CD4-positive, alpha-beta T cell treated with Interleukin-15 for 4 hours (primary cell): Measurements from ENCODE around the gene NEDD4.
"Not testable (repeated sequence)": the region's sequence is repeated elsewhere in the genome, so short reads cannot be mapped to it uniquely, and the experiment has no call there.

ENCODE experiments used
- DNase-seq: peaks from one replicate; pipeline ENCODE4 v3.0.0-alpha.2; 2020; ENCODE audit warnings: low spot score

The NEDD4 gene

GRCh38 chr15:56004281-56004680 is 10.9 kb upstream of the NEDD4 start:
- DNase-seq, result not testable (repeated sequence)

- not testable (repeated sequence) for DNase-seq
Observed at GRCh38 chr15:56003777-56004176, 10.4 kb upstream of the NEDD4 start.

DNA sequence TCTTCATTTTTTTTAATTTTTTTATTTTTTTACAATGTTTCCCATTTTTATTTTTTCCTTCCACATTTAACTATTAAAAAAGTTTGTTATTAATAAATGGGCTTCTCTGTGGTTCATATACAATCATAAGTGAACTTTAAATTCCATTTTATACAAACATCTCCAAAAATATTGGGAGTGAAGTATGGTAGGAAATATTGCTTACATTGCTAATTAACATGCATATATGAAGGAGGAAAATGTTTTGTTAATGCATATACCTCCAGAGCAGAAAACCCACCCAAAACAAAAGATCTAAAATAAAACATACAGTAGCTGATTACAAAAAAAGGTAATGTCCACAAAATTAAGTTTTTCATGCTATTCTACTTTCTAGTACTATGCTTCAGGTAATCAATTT is 9.9 kb upstream of the NEDD4 start:
- not testable (repeated sequence) for DNase-seq

DNA sequence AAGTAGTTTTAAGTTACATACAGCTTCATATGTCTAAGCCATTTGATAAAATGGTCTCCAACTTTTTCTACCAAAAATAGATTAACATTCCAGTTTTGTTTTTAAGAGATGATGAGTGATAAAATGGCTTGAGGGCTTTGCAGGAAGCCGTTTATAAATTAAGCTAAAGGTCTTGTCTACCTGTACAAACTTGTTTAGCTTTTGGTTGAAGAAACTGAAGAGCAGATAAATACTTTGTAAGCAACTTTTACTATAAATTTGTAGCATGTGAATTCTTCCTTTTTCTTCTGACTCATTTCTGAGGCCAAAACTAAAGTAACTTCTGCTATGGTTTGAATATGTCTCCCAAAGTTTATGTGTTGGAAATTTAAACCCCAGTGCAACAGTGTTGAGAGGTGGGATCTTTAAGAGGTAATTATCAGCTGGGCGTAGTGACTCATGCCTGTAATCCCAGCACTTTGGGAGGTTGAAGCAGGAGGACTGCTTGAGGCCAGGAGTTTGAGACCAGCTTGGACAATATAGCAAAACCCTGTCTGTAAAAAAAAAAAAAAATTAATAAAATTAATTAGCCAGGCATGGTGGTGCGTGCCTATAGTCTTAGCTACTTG is 8.2 kb upstream of the NEDD4 start:
- no peak for DNase-seq

DNA sequence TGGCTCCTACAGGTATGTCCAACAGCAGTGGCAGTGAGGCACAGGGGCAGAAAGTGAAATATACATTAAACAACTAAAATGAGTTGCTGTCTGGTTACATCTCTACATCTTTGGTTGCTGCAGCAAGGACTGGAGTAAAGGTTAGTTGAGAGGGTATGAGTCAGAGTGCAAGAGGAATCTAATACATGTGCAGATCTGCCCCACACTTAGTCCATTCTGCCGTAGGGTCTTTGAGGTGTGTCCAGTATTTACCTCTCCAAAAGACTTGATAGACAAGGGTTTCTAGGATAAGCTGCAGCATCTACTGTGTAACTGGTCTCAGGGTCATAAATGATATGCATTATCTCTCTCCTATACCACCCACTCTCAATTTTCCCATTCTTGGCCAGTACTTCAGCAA is 6.2 kb upstream of the NEDD4 start:
- DNase-seq, result no peak

DNA sequence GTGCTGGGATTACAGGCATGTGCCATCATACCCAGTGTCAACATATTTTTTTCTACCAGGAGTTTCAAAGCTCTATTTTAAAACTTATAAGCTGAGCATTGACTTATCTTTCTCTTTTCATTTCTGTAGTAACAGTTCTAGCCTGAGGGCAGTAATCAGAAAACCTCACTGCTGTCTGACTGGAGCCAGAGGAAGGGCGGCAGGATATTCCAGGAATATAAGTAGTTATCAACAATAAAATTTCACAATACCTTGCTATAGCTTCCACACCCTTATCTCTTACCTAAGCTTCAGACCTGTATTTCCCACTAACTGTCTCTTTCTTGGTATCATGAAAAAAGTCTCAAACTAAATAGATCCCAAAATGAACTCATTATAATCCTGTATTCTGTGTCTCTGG is 5.1 kb upstream of the NEDD4 start:
- DNase-seq, result no peak

DNA sequence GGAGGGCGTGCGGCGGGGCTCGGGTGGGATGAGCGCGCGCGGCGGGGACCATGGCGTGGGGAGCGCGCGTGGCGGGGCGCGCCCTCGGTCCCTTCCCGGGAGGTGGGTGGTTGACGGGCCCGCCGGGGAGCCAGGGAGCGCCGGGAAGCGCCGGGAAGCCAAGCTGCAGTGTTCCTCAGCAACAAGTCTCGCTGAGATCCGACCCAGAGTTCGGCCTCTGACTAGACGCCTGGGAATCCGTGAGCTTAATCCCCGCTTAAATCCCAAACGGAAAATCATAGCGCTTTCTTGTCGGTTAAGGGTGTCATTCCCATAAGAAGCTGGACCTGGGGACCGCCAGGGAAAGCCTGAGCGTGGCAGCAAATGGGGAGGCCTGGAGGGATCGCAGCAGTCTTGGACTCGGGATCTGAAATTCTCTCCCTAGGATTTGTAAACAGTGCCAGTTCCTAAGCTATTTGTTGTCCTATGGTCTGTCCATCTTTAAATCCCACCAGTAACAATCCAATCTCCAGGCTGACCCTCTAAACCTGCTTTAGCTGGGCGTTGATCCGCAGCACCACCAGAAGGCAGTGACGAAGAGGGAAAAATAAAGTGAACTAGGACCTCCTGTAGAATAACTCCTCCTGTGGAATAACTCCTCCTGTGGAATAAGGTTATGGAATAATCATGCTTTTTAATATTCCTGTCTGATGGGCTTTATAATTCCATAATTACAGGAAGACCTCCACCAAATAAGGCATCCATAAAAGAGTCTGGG is 570 bp upstream of the NEDD4 start:
- no peak for DNase-seq

DNA sequence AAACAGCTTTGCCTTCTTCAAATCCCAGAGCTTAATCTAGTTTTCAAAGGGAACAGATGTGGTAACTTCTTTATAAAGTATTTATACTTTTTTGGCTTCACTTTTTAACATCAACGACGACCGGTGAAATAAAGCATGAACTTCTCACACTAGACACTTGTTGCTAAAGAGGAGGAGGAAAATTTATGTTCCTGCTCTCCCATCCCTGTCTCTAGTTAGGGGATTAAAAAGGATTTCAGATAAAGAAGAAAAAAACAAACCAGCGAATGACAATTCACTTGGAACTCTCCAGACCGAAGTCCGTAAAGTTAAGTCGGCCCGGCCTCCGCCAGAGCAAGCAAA is 672 bp downstream of the NEDD4 start:
- DNase-seq, result no peak

DNA sequence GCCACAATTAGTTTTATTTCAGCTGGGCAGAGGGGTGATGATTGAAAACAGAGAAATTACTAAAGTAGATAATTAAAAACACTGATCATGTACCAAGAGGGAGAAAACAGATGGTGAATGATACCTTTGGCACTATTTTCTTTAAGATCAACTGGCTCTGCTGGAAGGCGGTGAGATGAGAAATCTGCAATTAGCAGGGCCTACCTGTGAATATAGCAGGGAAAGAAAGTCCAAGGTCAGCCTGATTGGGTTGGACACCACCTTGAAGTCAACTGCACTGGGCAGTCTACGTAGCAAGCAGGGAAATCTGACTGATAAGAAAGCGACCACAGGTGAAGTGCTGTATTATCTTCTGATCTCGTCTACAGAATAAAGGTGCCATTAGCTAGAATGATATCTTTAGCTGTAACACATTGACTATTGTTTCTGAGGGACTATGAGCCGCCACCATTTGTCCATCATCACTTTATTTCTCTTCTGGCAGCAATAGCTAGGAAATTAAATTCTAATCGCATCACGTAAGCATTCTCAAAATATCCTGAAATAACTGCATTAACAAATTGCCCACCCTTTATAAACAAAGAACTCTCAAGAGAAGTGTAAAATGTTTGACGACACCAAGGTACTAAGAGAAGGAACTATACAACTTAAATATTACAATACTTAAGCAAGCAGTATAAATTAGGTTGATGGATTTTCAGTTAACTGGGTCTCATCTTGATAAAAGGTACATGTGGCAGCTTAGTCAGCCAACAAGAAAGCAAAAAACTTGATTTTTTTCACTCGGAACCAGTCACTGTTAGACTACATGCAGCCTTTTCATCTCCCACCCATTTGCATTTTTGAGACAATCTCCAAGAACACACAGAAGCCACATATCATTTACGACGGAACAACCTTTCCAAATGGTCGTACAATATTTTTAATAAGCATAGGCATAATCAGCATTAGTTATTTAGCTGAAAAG is 1.3 kb downstream of the NEDD4 start:
- no peak for DNase-seq

GRCh38 chr15:55990998-55991397 is 2.4 kb downstream of the NEDD4 start:
- no peak for DNase-seq

- DNase-seq, result no peak
Observed at GRCh38 chr15:55990516-55990915, 2.9 kb downstream of the NEDD4 start.

GRCh38 chr15:55989383-55989782 is 4.0 kb downstream of the NEDD4 start:
- no peak for DNase-seq

- DNase-seq, result no peak
Observed at GRCh38 chr15:55981582-55982249, 11.7 kb downstream of the NEDD4 start.

DNA sequence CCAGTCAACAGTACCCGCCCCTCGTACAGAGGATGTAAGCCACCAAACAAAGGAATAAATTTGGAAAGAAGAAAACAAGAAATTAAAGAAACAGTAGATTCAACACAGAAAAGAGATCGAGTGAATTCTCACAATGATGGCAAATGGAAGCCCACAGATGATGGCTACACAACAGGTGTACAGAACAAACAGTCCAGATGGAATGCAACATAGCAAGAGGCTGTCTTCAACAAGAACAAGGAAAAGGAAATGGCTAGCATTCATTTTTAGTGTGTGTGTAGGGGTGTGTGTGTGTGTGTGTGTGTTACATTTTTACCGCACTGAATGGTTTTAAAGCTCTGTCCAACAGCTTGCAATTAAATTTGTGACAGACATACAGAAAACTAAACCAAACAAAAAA is 12.9 kb downstream of the NEDD4 start:
- no peak for DNase-seq

GRCh38 chr15:55977231-55977630 is 16.2 kb downstream of the NEDD4 start:
- no peak for DNase-seq

DNA sequence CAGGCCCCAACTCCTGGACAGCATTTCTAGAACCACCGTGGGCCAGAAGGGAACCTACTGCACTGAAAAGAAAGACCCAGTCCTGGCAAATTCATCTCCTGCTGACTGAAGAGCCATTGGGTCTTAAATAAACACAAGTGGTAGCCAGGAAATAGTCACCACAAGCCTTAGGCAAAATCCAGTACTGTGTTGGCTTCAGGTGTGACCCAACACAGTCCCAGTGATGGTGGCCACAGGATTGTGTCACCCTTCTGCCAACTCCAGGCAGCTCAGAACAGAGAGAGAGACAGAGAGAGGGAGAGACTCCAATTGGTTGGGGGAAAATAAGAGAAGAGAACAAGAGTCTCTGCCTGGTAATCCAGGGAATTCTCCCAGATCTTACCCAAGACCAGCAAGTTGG is 23.1 kb downstream of the NEDD4 start:
- no peak for DNase-seq

DNA sequence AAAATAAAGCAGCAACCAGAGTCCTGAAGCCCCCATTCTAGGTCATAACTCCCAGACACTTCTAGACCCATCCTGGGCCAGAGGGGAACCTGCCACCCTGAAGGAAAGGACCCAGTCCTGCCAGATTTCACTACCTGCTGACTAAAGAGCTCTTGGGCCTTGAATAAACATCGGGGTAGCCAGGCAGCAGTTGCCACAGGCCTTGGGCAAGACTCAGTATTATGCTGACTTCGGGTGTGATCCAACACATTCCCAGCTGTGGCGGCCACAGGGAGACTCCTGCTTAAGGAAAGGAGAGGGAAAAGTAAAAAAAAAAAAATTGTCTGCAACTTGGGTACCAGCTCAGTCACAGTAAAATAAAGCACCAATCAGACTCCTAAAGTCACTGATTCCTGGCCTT is 23.8 kb downstream of the NEDD4 start:
- DNase-seq, result no peak

GRCh38 chr15:55968923-55969322 is 24.5 kb downstream of the NEDD4 start:
- DNase-seq, result no peak

DNA sequence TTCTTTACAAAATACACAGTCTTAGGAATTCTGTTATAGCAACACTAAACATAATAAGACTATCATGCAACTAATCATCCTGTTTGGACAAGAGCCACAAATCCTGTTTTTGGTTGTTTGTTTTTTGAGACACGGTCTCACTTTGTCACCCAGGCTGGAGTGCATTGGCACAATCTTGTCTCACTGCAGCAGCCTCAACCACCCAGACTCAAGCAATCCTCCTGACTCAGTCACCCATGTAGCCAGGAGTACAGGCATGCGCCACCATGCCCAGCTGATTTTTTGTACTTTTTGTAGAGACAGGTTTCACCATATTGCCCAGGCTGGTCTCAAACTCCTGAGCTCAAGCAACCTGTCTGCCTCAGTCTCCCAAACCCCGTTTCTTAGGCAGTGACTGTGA is 28.3 kb downstream of the NEDD4 start:
- no peak for DNase-seq

GRCh38 chr15:55960946-55961345 is 32.5 kb downstream of the NEDD4 start:
- no peak for DNase-seq

GRCh38 chr15:55959744-55960447 is 33.5 kb downstream of the NEDD4 start:
- DNase-seq, result no peak

DNA sequence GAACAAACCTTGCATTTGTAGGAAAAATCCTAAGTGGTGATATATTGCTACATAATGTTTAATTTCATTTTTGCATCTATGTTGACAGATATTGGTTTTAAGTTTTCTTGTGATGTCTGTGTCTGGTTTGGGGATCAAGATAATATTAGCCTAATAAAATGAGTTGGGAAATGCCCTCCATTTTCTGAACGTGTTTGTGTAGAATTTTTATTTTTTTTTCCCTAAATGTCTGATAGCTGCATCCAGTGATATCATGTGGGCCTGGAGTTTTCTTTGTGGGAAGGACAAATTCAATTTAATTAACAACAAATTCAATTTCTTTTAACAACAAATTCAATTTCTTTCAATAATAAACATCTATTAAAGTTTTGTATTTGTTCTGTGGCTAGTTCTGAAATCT is 35.1 kb downstream of the NEDD4 start:
- DNase-seq, result no peak
